Measurements from ENCODE around the gene MKS1. TPM values are rescaled to one million over a fixed set of nuclear protein-coding genes. Genes with fewer than 3 reads are reported as not detected.
A peak's percentile ranks its signal among the peaks of the same experiment; 100 is the strongest.

The MKS1 gene
- total and polyA plus RNA-seq, 2 experiments from 2014 or later: 14.0 to 17.4 TPM

- no peaks in the 10 kb centered on the region; the same call in 2 of the 3 replicates for H3K36me3 Mint-ChIP-seq (ENCODE audit: low read depth)
- DNase-seq (ENCODE audit: low spot score) (no peak), ATAC-seq (no peak)
- H4K20me1 ChIP-seq (replicated peaks; ENCODE audit: insufficient read depth): no peaks in the 10 kb centered on the region
- H3K27ac ChIP-seq (ENCODE audit: low read depth): no peak within 1 kb of the TSS
- H3K27me3 Mint-ChIP-seq (ENCODE audit: insufficient read depth, low read depth, poor library complexity): peaks cover 5% of the 10 kb centered on the region
- H2AFZ ChIP-seq: peak within 1 kb of the TSS; percentile 86; the same call in 1 of the 2 replicates
- no peak within 1 kb of the TSS for H3K4me2 ChIP-seq
- no peak within 1 kb of the TSS for H3K4me3 Mint-ChIP-seq
- no peaks in the 10 kb centered on the region for H3F3A ChIP-seq (replicated peaks; ENCODE audit: low read depth)
- no peaks in the 10 kb centered on the region for H3K9me2 ChIP-seq (ENCODE audit: insufficient read depth)
- no peaks in the 10 kb centered on the region for H3K79me2 ChIP-seq (replicated peaks; ENCODE audit: insufficient read depth)
- no peaks in the 10 kb centered on the region; the same call in 1 of the 2 replicates for H3K27me3 ChIP-seq (ENCODE audit: insufficient read depth)
- H3K36me3 ChIP-seq (ENCODE audit: insufficient read depth): no peaks in the 10 kb centered on the region
- no peak for TF ChIP-seq POLR2AphosphoS5 (IDR thresholded peaks at IDR 0.05; ENCODE audit: low read depth)
- no peak for TF ChIP-seq ZNF462 (CRISPR knock-in tag; IDR thresholded peaks at IDR 0.05)
- no peak for TF ChIP-seq ZNF331 (CRISPR knock-in tag; IDR thresholded peaks at IDR 0.05; ENCODE audit: low read depth)
- TF ChIP-seq CTCF (conservative IDR thresholded peaks at IDR 0.05; ENCODE audit: low read depth in 2 of 2): no peak
- TF ChIP-seq JUNB (IDR thresholded peaks at IDR 0.05; ENCODE audit: unreplicated experiment): no peak
- no peak for TF ChIP-seq EZH2 (IDR thresholded peaks at IDR 0.05; ENCODE audit: low read depth, unreplicated experiment)
- no peak for TF ChIP-seq NANOG (IDR thresholded peaks at IDR 0.05; ENCODE audit: borderline replicate concordance)
- TF ChIP-seq CREB1 (CRISPR knock-in tag; IDR thresholded peaks at IDR 0.05; ENCODE audit: low read depth): no peak
- no peak for TF ChIP-seq ZNF114 (CRISPR knock-in tag; IDR thresholded peaks at IDR 0.05)
- TF ChIP-seq, protein P1, sequence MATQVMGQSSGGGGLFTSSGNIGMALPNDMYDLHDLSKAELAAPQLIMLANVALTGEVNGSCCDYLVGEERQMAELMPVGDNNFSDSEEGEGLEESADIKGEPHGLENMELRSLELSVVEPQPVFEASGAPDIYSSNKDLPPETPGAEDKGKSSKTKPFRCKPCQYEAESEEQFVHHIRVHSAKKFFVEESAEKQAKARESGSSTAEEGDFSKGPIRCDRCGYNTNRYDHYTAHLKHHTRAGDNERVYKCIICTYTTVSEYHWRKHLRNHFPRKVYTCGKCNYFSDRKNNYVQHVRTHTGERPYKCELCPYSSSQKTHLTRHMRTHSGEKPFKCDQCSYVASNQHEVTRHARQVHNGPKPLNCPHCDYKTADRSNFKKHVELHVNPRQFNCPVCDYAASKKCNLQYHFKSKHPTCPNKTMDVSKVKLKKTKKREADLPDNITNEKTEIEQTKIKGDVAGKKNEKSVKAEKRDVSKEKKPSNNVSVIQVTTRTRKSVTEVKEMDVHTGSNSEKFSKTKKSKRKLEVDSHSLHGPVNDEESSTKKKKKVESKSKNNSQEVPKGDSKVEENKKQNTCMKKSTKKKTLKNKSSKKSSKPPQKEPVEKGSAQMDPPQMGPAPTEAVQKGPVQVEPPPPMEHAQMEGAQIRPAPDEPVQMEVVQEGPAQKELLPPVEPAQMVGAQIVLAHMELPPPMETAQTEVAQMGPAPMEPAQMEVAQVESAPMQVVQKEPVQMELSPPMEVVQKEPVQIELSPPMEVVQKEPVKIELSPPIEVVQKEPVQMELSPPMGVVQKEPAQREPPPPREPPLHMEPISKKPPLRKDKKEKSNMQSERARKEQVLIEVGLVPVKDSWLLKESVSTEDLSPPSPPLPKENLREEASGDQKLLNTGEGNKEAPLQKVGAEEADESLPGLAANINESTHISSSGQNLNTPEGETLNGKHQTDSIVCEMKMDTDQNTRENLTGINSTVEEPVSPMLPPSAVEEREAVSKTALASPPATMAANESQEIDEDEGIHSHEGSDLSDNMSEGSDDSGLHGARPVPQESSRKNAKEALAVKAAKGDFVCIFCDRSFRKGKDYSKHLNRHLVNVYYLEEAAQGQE (IDR thresholded peaks at IDR 0.05; ENCODE audit: unreplicated experiment): no peak
- TF ChIP-seq EZH2phosphoT487 (IDR thresholded peaks at IDR 0.05; ENCODE audit: unreplicated experiment): no peak
- no peak within 1 kb of the TSS for H3K4me3 ChIP-seq
- H3K4me1 Mint-ChIP-seq: peaks cover 6% of the 10 kb centered on the region; the same call in 2 of the 3 replicates
- no peaks in the 10 kb centered on the region for H3K4me1 ChIP-seq (ENCODE audit: insufficient read depth)
- no peak within 1 kb of the TSS for H3K27ac Mint-ChIP-seq
- no peaks in the 10 kb centered on the region for H3K9me3 Mint-ChIP-seq
Observed at GRCh38 chr17:58238147-58238634, 19.1 kb upstream of the MKS1 start, which contains the start of gene LPO. LPO (plus strand) TSS chr17:58238584; CDS start chr17:58242980, 4,396 bp downstream.

Data from GM23338 (cell line).